Liver (tissue), 9 donors: ENCODE results near the gene REC114. TPM values are rescaled to one million over a fixed set of nuclear protein-coding genes. Genes with fewer than 3 reads are reported as not detected.

Experiments
- DNase-seq: peaks from one replicate; pipeline ENCODE4 v3.0.0-alpha.2; 2017; ENCODE audit warnings: low spot score
- H3K27ac ChIP-seq, 2 donors: one replicate each; pipeline ENCODE4 v1.7.0; 2013; ENCODE audit warnings: inconsistent platforms in 2 of 2, low read length in 2 of 2, control low read depth in 1 of 2, low read depth in 1 of 2, mild to moderate bottlenecking in 1 of 2
- H3K27me3 ChIP-seq, 4 donors: one replicate each; pipeline versions ENCODE4 v1.6.1 to v1.7.0; 2013; ENCODE audit warnings: low read length in 3 of 4, inconsistent platforms in 1 of 4, mild to moderate bottlenecking in 1 of 4, moderate library complexity in 1 of 4; ENCODE audit not compliant: control insufficient read depth in 4 of 4, insufficient read depth in 4 of 4
- H3K36me3 ChIP-seq, 4 donors: one replicate each; pipeline versions ENCODE4 v1.6.1 to v1.7.0; 2013; ENCODE audit warnings: low read length in 3 of 4, mild to moderate bottlenecking in 3 of 4, low read depth in 1 of 4, moderate library complexity in 1 of 4; ENCODE audit not compliant: control insufficient read depth in 4 of 4, insufficient read depth in 3 of 4
- H3K4me1 ChIP-seq, 4 donors: one replicate each; pipeline versions ENCODE4 v1.6.1 to v1.7.0; 2013; ENCODE audit warnings: low read length in 3 of 4, mild to moderate bottlenecking in 3 of 4, moderate library complexity in 1 of 4; ENCODE audit not compliant: control insufficient read depth in 4 of 4, insufficient read depth in 4 of 4
- H3K4me3 ChIP-seq, 3 donors: one replicate each; pipeline versions ENCODE4 v1.6.1 to v1.7.0; 2013; ENCODE audit warnings: low read length in 3 of 3, control low read depth in 1 of 3, low read depth in 1 of 3, mild to moderate bottlenecking in 1 of 3
- H3K9ac ChIP-seq, 2 donors: one replicate each; pipeline ENCODE4 v1.7.0; 2013; ENCODE audit warnings: low read length in 2 of 2, mild to moderate bottlenecking in 2 of 2, moderate library complexity in 2 of 2, control low read depth in 1 of 2, low read depth in 1 of 2
- H3K9me3 ChIP-seq, 4 donors: one replicate each; pipeline versions ENCODE4 v1.6.1 to v1.7.0; 2013; ENCODE audit warnings: low read length in 3 of 4; ENCODE audit not compliant: control insufficient read depth in 4 of 4
- EGR1 ChIP-seq, 2 donors: IDR thresholded peaks; 2 replicates each; pipeline ENCODE4 v1.6.1; 2016 to 2018; ENCODE audit warnings: antibody characterized with exemption in 2 of 2, low read depth in 2 of 2
- FOXA1 ChIP-seq: IDR thresholded peaks from 2 replicates; pipeline ENCODE4 v1.6.1; 2016; ENCODE audit warnings: antibody characterized with exemption
- FOXA2 ChIP-seq: IDR thresholded peaks from 2 replicates; pipeline ENCODE4 v1.6.1; 2016; ENCODE audit warnings: antibody characterized with exemption
- GABPA ChIP-seq, 2 donors: IDR thresholded peaks in 1 of 2; conservative IDR thresholded peaks in 1 of 2; 2 replicates each; pipeline ENCODE4 v1.6.1; 2016; ENCODE audit warnings: antibody characterized with exemption in 2 of 2, mild to moderate bottlenecking in 1 of 2, moderate library complexity in 1 of 2
- HNF4A ChIP-seq, 2 donors: conservative IDR thresholded peaks; 2 replicates each; pipeline ENCODE4 v1.6.1; 2016; ENCODE audit warnings: antibody characterized with exemption in 2 of 2, mild to moderate bottlenecking in 2 of 2
- HNF4G ChIP-seq: IDR thresholded peaks from 2 replicates; pipeline ENCODE4 v1.6.1; 2016; ENCODE audit warnings: antibody characterized with exemption
- JUND ChIP-seq, 2 donors: IDR thresholded peaks; 2 replicates each; pipeline ENCODE4 v1.6.1; 2016; ENCODE audit warnings: antibody characterized with exemption in 2 of 2
- MAX ChIP-seq: IDR thresholded peaks from 2 replicates; pipeline ENCODE4 v1.6.1; 2016; ENCODE audit warnings: antibody characterized with exemption
- NR2F2 ChIP-seq: IDR thresholded peaks from 2 replicates; pipeline ENCODE4 v1.6.1; 2016; ENCODE audit warnings: antibody characterized with exemption
- RAD21 ChIP-seq, 2 donors: IDR thresholded peaks; 2 replicates each; pipeline ENCODE4 v1.6.1; 2016; ENCODE audit warnings: antibody characterized with exemption in 2 of 2, mild to moderate bottlenecking in 2 of 2
- RXRA ChIP-seq, 2 donors: IDR thresholded peaks; 2 replicates each; pipeline ENCODE4 v1.6.1; 2017 to 2018; ENCODE audit warnings: antibody characterized with exemption in 2 of 2, mild to moderate bottlenecking in 1 of 2
- SP1 ChIP-seq: IDR thresholded peaks from 2 replicates; pipeline ENCODE4 v1.6.1; 2018; ENCODE audit warnings: antibody characterized with exemption, mild to moderate bottlenecking
- TAF1 ChIP-seq: conservative IDR thresholded peaks from 2 replicates; pipeline ENCODE4 v1.6.1; 2016; ENCODE audit warnings: antibody characterized with exemption, mild to moderate bottlenecking
- YY1 ChIP-seq: IDR thresholded peaks from 2 replicates; pipeline ENCODE4 v1.6.1; 2016; ENCODE audit warnings: antibody characterized with exemption, mild to moderate bottlenecking
- WGBS: extraction: QIAGEN DNeasy Blood & Tissue Kit; methylation state at CpG from one replicate; pipeline ENCODE4 v1.1.7; 2013; 5-methylcytosine and 5-hydroxymethylcytosine counted together
- polyA plus RNA-seq, 2 donors: library from polyadenylated mRNA; stranded (reverse) in 1 of 2; unstranded in 1 of 2; fragments of 200-250 nt in 1 of 2; fragments of >200 nt in 1 of 2; fragmentation: Nextera tagmentation in 1 of 2; extraction: Ambion mirVana in 1 of 2; gene quantifications; one replicate each; pipeline versions ENCODE4 v1.2.1 to v1.2.3, GENCODE V29; 2013 to 2015
- total RNA-seq, 2 donors: library from RNA; depleted of rRNA; stranded (reverse); fragments of >200 nt; gene quantifications; one replicate each; pipeline ENCODE4 v1.2.3, GENCODE V29; 2014
- TF ChIP-seq, protein P1 (sequence below): fragments of 150-350 bp; IDR thresholded peaks from 2 replicates; pipeline ENCODE4 v1.5.1; 2017; ENCODE audit warnings: improper control_type of control experiment, low read depth, low read length; ENCODE audit not compliant: missing input control
- TF ChIP-seq, protein P2 (sequence below): IDR thresholded peaks from 2 replicates; pipeline ENCODE4 v1.6.1; 2016; ENCODE audit warnings: antibody characterized with exemption, mild to moderate bottlenecking
- TF ChIP-seq, protein P3 (sequence below): IDR thresholded peaks from 2 replicates; pipeline ENCODE4 v1.6.1; 2016; ENCODE audit warnings: antibody characterized with exemption
- TF ChIP-seq, protein P4 (sequence below): IDR thresholded peaks from 2 replicates; pipeline ENCODE4 v1.6.1; 2016; ENCODE audit warnings: antibody characterized with exemption
- donor health status: healthy.
- donor health status: healthy.
- donor health status: healthy.
- donor health status: healthy.
- donor health status: healthy.

The REC114 gene
- total and polyA plus RNA-seq, 4 donors, result not detected

GRCh38 chr15:73585871-73586654, 143.1 kb downstream of the REC114 start:
- H3K4me1 ChIP-seq, result no peaks in the 10 kb centered on the region
- H3K27ac ChIP-seq, result no peak overlapping the region
- no peak for TF ChIP-seq GABPA (IDR thresholded peaks at IDR 0.05 in 1 of 2, conservative IDR thresholded peaks at IDR 0.05 in 1 of 2)
- no peak for TF ChIP-seq NR2F2
- TF ChIP-seq FOXA1, result no peak
- TF ChIP-seq HNF4G, result no peak
- TF ChIP-seq, protein P1, sequence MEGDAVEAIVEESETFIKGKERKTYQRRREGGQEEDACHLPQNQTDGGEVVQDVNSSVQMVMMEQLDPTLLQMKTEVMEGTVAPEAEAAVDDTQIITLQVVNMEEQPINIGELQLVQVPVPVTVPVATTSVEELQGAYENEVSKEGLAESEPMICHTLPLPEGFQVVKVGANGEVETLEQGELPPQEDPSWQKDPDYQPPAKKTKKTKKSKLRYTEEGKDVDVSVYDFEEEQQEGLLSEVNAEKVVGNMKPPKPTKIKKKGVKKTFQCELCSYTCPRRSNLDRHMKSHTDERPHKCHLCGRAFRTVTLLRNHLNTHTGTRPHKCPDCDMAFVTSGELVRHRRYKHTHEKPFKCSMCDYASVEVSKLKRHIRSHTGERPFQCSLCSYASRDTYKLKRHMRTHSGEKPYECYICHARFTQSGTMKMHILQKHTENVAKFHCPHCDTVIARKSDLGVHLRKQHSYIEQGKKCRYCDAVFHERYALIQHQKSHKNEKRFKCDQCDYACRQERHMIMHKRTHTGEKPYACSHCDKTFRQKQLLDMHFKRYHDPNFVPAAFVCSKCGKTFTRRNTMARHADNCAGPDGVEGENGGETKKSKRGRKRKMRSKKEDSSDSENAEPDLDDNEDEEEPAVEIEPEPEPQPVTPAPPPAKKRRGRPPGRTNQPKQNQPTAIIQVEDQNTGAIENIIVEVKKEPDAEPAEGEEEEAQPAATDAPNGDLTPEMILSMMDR, result no peak
- TF ChIP-seq RAD21 (IDR thresholded peaks at IDR 0.05), result no peak
- TF ChIP-seq RXRA (IDR thresholded peaks at IDR 0.05), result no peak
- no peak for TF ChIP-seq JUND (IDR thresholded peaks at IDR 0.05)
- TF ChIP-seq, protein P2, sequence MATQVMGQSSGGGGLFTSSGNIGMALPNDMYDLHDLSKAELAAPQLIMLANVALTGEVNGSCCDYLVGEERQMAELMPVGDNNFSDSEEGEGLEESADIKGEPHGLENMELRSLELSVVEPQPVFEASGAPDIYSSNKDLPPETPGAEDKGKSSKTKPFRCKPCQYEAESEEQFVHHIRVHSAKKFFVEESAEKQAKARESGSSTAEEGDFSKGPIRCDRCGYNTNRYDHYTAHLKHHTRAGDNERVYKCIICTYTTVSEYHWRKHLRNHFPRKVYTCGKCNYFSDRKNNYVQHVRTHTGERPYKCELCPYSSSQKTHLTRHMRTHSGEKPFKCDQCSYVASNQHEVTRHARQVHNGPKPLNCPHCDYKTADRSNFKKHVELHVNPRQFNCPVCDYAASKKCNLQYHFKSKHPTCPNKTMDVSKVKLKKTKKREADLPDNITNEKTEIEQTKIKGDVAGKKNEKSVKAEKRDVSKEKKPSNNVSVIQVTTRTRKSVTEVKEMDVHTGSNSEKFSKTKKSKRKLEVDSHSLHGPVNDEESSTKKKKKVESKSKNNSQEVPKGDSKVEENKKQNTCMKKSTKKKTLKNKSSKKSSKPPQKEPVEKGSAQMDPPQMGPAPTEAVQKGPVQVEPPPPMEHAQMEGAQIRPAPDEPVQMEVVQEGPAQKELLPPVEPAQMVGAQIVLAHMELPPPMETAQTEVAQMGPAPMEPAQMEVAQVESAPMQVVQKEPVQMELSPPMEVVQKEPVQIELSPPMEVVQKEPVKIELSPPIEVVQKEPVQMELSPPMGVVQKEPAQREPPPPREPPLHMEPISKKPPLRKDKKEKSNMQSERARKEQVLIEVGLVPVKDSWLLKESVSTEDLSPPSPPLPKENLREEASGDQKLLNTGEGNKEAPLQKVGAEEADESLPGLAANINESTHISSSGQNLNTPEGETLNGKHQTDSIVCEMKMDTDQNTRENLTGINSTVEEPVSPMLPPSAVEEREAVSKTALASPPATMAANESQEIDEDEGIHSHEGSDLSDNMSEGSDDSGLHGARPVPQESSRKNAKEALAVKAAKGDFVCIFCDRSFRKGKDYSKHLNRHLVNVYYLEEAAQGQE, result no peak
- TF ChIP-seq MAX, result no peak
- no peak for TF ChIP-seq SP1
- no peak for TF ChIP-seq YY1
- TF ChIP-seq FOXA2, result no peak
- TF ChIP-seq, protein P3, sequence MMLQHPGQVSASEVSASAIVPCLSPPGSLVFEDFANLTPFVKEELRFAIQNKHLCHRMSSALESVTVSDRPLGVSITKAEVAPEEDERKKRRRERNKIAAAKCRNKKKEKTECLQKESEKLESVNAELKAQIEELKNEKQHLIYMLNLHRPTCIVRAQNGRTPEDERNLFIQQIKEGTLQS, result no peak
- TF ChIP-seq TAF1, result no peak
- TF ChIP-seq HNF4A (conservative IDR thresholded peaks at IDR 0.05), result no peak
- TF ChIP-seq EGR1 (IDR thresholded peaks at IDR 0.05; ENCODE audit: low read depth in 2 of 2), result no peak
- TF ChIP-seq, protein P4, sequence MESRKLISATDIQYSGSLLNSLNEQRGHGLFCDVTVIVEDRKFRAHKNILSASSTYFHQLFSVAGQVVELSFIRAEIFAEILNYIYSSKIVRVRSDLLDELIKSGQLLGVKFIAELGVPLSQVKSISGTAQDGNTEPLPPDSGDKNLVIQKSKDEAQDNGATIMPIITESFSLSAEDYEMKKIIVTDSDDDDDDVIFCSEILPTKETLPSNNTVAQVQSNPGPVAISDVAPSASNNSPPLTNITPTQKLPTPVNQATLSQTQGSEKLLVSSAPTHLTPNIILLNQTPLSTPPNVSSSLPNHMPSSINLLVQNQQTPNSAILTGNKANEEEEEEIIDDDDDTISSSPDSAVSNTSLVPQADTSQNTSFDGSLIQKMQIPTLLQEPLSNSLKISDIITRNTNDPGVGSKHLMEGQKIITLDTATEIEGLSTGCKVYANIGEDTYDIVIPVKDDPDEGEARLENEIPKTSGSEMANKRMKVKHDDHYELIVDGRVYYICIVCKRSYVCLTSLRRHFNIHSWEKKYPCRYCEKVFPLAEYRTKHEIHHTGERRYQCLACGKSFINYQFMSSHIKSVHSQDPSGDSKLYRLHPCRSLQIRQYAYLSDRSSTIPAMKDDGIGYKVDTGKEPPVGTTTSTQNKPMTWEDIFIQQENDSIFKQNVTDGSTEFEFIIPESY, result no peak
- no peak overlapping the region for H3K4me3 ChIP-seq
- H3K36me3 ChIP-seq, result peaks cover 0 to 42% (median 24%) of the 10 kb centered on the region in 4 donors
- no peak overlapping the region for H3K9ac ChIP-seq
- no peaks in the 10 kb centered on the region for H3K9me3 ChIP-seq
- WGBS, result 92% methylated on average over 5 of the region's 5 CpGs
- no peaks in the 10 kb centered on the region for H3K27me3 ChIP-seq
- no peak for DNase-seq
